ENCODE measurements around the gene BTBD16. TPM values are rescaled to one million over a fixed set of nuclear protein-coding genes. Genes with fewer than 3 reads are reported as not detected.

The BTBD16 gene
- total RNA-seq, 2 donors from 2014 or later = not detected

DNA sequence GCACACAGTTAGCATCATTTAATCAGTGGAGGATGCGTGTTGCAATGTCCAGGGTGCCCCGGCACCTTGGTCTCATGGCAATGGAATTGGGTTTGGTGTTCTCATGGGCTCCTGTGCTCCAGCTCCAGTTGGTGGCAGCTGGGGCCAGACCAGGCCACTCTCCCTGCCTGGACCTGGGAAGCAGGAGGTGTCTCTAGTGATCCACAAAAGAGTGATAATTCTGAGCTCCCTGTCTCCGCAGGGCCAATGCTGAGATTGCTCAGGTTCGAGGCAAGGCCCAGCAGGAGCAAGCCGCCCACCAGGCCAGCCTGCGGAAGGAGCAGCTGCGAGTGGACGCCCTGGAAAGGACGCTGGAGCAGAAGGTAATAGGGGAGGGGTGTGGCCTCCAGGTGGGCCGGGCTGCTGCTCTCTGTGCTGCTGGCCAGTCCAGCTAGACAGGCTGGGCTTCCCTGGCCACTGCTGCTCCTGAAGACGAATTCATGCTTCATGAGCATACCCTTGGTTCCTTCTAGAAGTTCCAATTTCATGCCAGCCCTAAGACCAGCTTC lies 21.7 kb upstream of the BTBD16 start:
- no peak overlapping the region for H3K4me3 ChIP-seq

GRCh38 chr10:122249991-122250750 lies 20.9 kb upstream of the BTBD16 start:
- Histone ChIP-seq H3K4me3 (no peak overlapping the region), H3K4me1 (no peaks in the 10 kb centered on the region), H3K9me3 (no peaks in the 10 kb centered on the region), H3K36me3 (replicated peaks in 1 of 2; ENCODE audit: insufficient read depth in 1 of 2, low read depth in 2 of 2) (no peaks in the 10 kb centered on the region), H3K27ac (no peak overlapping the region), H3K27me3 (no peaks in the 10 kb centered on the region)
- WGBS, 2 donors = 93 to 94% methylated on average over 7 to 10 of the region's 10 CpGs
- DNase-seq = no peak
- intact Hi-C loops (cut with DNase I) = no loop called here
- ATAC-seq = no peak
- TF ChIP-seq, protein P1, sequence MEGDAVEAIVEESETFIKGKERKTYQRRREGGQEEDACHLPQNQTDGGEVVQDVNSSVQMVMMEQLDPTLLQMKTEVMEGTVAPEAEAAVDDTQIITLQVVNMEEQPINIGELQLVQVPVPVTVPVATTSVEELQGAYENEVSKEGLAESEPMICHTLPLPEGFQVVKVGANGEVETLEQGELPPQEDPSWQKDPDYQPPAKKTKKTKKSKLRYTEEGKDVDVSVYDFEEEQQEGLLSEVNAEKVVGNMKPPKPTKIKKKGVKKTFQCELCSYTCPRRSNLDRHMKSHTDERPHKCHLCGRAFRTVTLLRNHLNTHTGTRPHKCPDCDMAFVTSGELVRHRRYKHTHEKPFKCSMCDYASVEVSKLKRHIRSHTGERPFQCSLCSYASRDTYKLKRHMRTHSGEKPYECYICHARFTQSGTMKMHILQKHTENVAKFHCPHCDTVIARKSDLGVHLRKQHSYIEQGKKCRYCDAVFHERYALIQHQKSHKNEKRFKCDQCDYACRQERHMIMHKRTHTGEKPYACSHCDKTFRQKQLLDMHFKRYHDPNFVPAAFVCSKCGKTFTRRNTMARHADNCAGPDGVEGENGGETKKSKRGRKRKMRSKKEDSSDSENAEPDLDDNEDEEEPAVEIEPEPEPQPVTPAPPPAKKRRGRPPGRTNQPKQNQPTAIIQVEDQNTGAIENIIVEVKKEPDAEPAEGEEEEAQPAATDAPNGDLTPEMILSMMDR (IDR thresholded peaks at IDR 0.05) = no peak
- no peak for TF ChIP-seq POLR2A (IDR thresholded peaks at IDR 0.05)

More for the DNA sequence above, 21.7 kb upstream of the BTBD16 start:
- H3K4me1 ChIP-seq = no peaks in the 10 kb centered on the region
- no peaks in the 10 kb centered on the region for H3K36me3 ChIP-seq (replicated peaks in 1 of 2; ENCODE audit: insufficient read depth in 1 of 2, low read depth in 2 of 2)
- intact Hi-C loops (cut with DNase I) = no loop called here
- H3K9me3 ChIP-seq = no peaks in the 10 kb centered on the region
- ATAC-seq = no peak
- H3K27ac ChIP-seq = no peak overlapping the region
- no peak for DNase-seq
- no peaks in the 10 kb centered on the region for H3K27me3 ChIP-seq
- 87 to 95% methylated on average over 9 to 11 of the region's 11 CpGs for WGBS, 2 donors
- TF ChIP-seq, protein P1 (IDR thresholded peaks at IDR 0.05) = no peak
- TF ChIP-seq POLR2A (IDR thresholded peaks at IDR 0.05) = no peak

GRCh38 chr10:122251459-122252255 lies 19.4 kb upstream of the BTBD16 start:
- TF ChIP-seq, protein P1 (IDR thresholded peaks at IDR 0.05) = no peak
- TF ChIP-seq POLR2A (IDR thresholded peaks at IDR 0.05) = no peak
- intact Hi-C loops (cut with DNase I) = no loop called here
- WGBS, 2 donors = 90 to 96% methylated on average over 11 of the region's 11 CpGs
- H3K4me3 ChIP-seq = no peak overlapping the region
- H3K27ac ChIP-seq = no peak overlapping the region
- H3K36me3 ChIP-seq (replicated peaks in 1 of 2; ENCODE audit: insufficient read depth in 1 of 2, low read depth in 2 of 2) = no peaks in the 10 kb centered on the region
- ATAC-seq = no peak
- no peaks in the 10 kb centered on the region for H3K27me3 ChIP-seq
- no peaks in the 10 kb centered on the region for H3K4me1 ChIP-seq
- no peak for DNase-seq
- H3K9me3 ChIP-seq = no peaks in the 10 kb centered on the region

DNA sequence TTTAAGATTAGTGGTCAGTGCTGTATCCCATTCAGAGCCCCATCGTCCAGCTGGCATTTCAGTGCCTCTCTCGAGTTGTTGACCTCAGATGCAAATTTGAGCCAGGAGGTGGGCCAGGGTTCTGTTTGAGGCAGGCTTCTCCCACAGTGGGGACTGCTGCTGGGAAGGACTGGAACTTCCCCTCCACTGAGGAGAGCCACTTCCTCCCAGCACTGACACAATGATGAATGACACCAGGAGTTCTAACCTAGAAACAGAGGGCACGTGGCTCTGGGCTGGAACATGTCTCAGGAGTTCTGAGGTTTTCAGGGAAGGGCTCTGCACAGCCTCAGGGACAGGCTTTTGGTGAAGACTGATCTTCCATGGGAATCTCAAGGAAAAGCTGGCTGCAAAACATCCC lies 18.3 kb upstream of the BTBD16 start:
- no peak for DNase-seq
- Histone ChIP-seq H3K4me3 (no peak overlapping the region), H3K9me3 (no peaks in the 10 kb centered on the region), H3K36me3 (replicated peaks in 1 of 2; ENCODE audit: insufficient read depth in 1 of 2, low read depth in 2 of 2) (no peaks in the 10 kb centered on the region), H3K4me1 (no peaks in the 10 kb centered on the region), H3K27me3 (no peaks in the 10 kb centered on the region), H3K27ac (no peak overlapping the region)
- TF ChIP-seq, protein P1 (IDR thresholded peaks at IDR 0.05) = no peak
- no peak for TF ChIP-seq POLR2A (IDR thresholded peaks at IDR 0.05)
- intact Hi-C loops (cut with DNase I) = no loop called here
- no peak for ATAC-seq
- 45 to 55% methylated on average over 2 to 3 of the region's 3 CpGs for WGBS, 2 donors

All from body of pancreas (tissue), 4 donors.